PC-9 (cell line): ENCODE results near the gene ETS1. TPM values are rescaled to one million over a fixed set of nuclear protein-coding genes. Genes with fewer than 3 reads are reported as not detected.

Experiments used
- BruUV-seq: library from RNA; stranded (reverse); fragments of 400-500 nt; replicated peaks from 2 replicates; lab custom pipeline; 2021; lab: Mats Ljungman, UMichigan
- CTCF ChIA-PET: fragments of 300-600 bp; sonication (Branson Sonifier 250); formaldehyde crosslinking; loops from one replicate; lab custom pipeline; 2022; ENCODE audit warnings: antibody characterized with exemption; lab: Charles Lee
- POLR2A ChIA-PET: fragments of 300-600 bp; sonication (Branson Sonifier 250); formaldehyde crosslinking; loops from one replicate; lab custom pipeline; 2022; ENCODE audit warnings: antibody characterized with exemption; ENCODE audit not compliant: unreplicated experiment; lab: Charles Lee
- DNase-seq, 2 experiments: peaks; one replicate each; pipeline versions ENCODE4 v3.0.0 to v3.0.0-alpha.2; 2015 to 2022; ENCODE audit warnings: mixed read lengths in 1 of 2
- H2AFZ ChIP-seq: fragments of 200-600 bp; sonication (generic); 2 replicates; pipeline ENCODE4 v1.8.1; 2017; ENCODE audit warnings: antibody characterized with exemption
- H3F3A ChIP-seq: fragments of 200-600 bp; sonication (generic); 2 replicates; pipeline ENCODE4 v1.8.1; 2017; ENCODE audit warnings: antibody characterized with exemption, mild to moderate bottlenecking, low read depth; ENCODE audit not compliant: insufficient read depth
- H3K27ac ChIP-seq: fragments of 200-600 bp; sonication (generic); 2 replicates; pipeline ENCODE4 v1.6.1; 2016; ENCODE audit warnings: mixed run types
- H3K27me3 ChIP-seq: fragments of 200-600 bp; sonication (generic); 2 replicates; pipeline ENCODE4 v1.6.1; 2016; ENCODE audit warnings: low read depth, mixed run types; ENCODE audit not compliant: insufficient read depth
- H3K36me3 ChIP-seq: fragments of 200-600 bp; sonication (generic); 2 replicates; pipeline ENCODE4 v1.6.1; 2016; ENCODE audit warnings: low read depth, mixed run types
- H3K4me1 ChIP-seq: fragments of 200-600 bp; sonication (generic); replicated peaks from 2 replicates; pipeline ENCODE4 v1.6.1; 2016; ENCODE audit warnings: mixed run types; ENCODE audit not compliant: insufficient read depth
- H3K4me2 ChIP-seq: fragments of 200-600 bp; sonication (generic); 2 replicates; pipeline ENCODE4 v1.6.1; 2017; ENCODE audit warnings: mixed run types
- H3K4me3 ChIP-seq: fragments of 200-600 bp; sonication (generic); 2 replicates; pipeline ENCODE4 v1.6.1; 2016; ENCODE audit warnings: mixed run types
- H3K79me2 ChIP-seq: fragments of 200-600 bp; sonication (generic); 2 replicates; pipeline ENCODE4 v1.6.1; 2017; ENCODE audit warnings: low read depth, mixed run types
- H3K9me2 ChIP-seq: fragments of 200-600 bp; sonication (generic); 2 replicates; pipeline ENCODE4 v1.8.1; 2017; ENCODE audit warnings: mild to moderate bottlenecking; ENCODE audit not compliant: insufficient read depth
- H3K9me3 ChIP-seq: fragments of 200-600 bp; sonication (generic); 2 replicates; pipeline ENCODE4 v1.8.1; 2016; ENCODE audit warnings: low read depth; ENCODE audit not compliant: insufficient read depth
- H4K20me1 ChIP-seq: fragments of 200-600 bp; sonication (generic); 2 replicates; pipeline ENCODE4 v1.8.1; 2017; ENCODE audit not compliant: insufficient read depth
- CTCF ChIP-seq: fragments of 200-600 bp; sonication (generic); conservative IDR thresholded peaks from 2 replicates; pipeline ENCODE4 v1.6.1; 2017; ENCODE audit warnings: mixed run types, antibody characterized with exemption, mild to moderate bottlenecking, moderate library complexity
- EZH2 ChIP-seq: fragments of 200-600 bp; sonication (generic); IDR thresholded peaks from 2 replicates; pipeline ENCODE4 v1.8.0; 2017; ENCODE audit warnings: antibody characterized with exemption, low read depth
- intact Hi-C: fragments of 100-400 bp; cut with micrococcal nuclease; formaldehyde crosslinking; loops from one replicate; pipeline ENCODE4 v1.10.0; 2022; ENCODE audit not compliant: unreplicated experiment
- total RNA-seq: library from RNA; stranded (reverse); gene quantifications from 2 replicates; pipeline ENCODE4 v1.2.3, GENCODE V29; 2021

The ETS1 gene
- total RNA-seq, 1 experiment from 2014 or later = 23.3 TPM

DNA sequence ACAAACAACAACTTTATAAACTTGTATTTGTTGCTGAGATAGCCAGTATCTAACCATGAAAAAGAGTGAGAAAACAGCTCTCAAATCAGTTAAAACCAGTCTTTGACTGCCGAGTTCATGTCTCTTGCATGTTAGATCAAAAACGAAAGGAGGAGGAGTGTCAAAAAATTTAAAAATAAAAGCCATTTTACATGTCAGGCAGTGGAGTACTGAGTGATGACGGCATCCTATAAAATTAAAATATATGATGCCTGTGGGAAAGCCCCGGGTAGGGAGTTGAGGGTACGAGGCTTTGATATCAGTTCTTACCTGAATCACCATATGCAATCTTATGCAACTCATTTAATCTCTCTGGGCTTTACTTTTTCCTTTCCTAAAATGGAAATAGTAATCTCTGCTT lies 117.3 kb downstream of the ETS1 start:
- Histone ChIP-seq H3K4me1 (peaks cover 18% of the 10 kb centered on the region), H3K27ac (no peak overlapping the region), H3F3A (peaks cover 5% of the 10 kb centered on the region; the same call in 1 of the 2 replicates), H3K4me2 (no peak overlapping the region), H3K9me3 (no peaks in the 10 kb centered on the region), H2AFZ (no peak overlapping the region), H4K20me1 (no peaks in the 10 kb centered on the region), H3K9me2 (no peaks in the 10 kb centered on the region), H3K4me3 (no peak overlapping the region), H3K27me3 (no peaks in the 10 kb centered on the region), H3K36me3 (0 out of 2 replicates have a peak, but pooled peaks cover 5% of the 10 kb centered on the region), H3K79me2 (no peaks in the 10 kb centered on the region)
- DNase-seq = no peak
- TF ChIP-seq CTCF (no peak), EZH2 (no peak)
- intact Hi-C loops = no loop called here
- POLR2A ChIA-PET = no interaction called here
- CTCF ChIA-PET = no interaction called here
- no TSS peak for BruUV-seq

DNA sequence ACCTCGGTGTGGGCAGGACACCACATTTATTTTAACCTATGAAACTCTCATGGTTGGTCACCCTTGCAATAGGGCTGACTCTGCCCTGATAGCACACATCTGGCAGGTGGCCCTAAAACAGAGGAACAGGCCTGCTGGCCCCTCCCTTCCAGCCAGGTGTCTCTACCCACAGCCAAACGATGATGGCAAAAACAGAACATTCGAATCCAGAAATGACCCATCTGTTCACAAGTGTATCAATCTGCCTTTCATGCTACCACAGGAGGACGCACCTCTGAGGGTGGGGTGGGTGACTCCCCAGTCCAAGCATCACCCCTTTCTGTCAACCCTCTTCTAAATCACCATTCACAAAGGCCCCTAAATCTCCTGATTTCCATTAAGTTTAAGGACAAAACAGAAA lies 118.1 kb downstream of the ETS1 start:
- no TSS peak for BruUV-seq
- Histone ChIP-seq H3K27ac (no peak overlapping the region), H3K4me1 (peaks cover 18% of the 10 kb centered on the region), H3K9me2 (no peaks in the 10 kb centered on the region), H3K36me3 (0 out of 2 replicates have a peak, but pooled peaks cover 5% of the 10 kb centered on the region), H3K4me3 (no peak overlapping the region), H3K9me3 (no peaks in the 10 kb centered on the region), H2AFZ (no peak overlapping the region), H3K27me3 (no peaks in the 10 kb centered on the region), H3K79me2 (no peaks in the 10 kb centered on the region), H3F3A (peaks cover 5% of the 10 kb centered on the region; the same call in 1 of the 2 replicates), H3K4me2 (no peak overlapping the region), H4K20me1 (no peaks in the 10 kb centered on the region)
- ChIA-PET POLR2A (no interaction called here), CTCF (no interaction called here)
- TF ChIP-seq EZH2 (no peak), CTCF (no peak)
- no peak for DNase-seq
- intact Hi-C loops = loop anchor here (5.0 kb wide), 1 partner anchor 297 kb away; no protein-coding TSS in a partner anchor

GRCh38 chr11:128468111-128468510 lies 119.2 kb downstream of the ETS1 start:
- Histone ChIP-seq H2AFZ (no peak overlapping the region), H3K27ac (peak overlapping the region; percentile 62), H3K4me2 (peak overlapping the region; percentile 39), H3K36me3 (peaks cover 12% of the 10 kb centered on the region; the same call in 1 of the 2 replicates), H4K20me1 (no peaks in the 10 kb centered on the region), H3F3A (peaks cover 5% of the 10 kb centered on the region; the same call in 1 of the 2 replicates), H3K9me3 (no peaks in the 10 kb centered on the region), H3K27me3 (no peaks in the 10 kb centered on the region), H3K4me1 (peaks cover 18% of the 10 kb centered on the region), H3K79me2 (no peaks in the 10 kb centered on the region), H3K9me2 (no peaks in the 10 kb centered on the region), H3K4me3 (no peak overlapping the region)
- intact Hi-C loops = loop anchor here (1.0 to 5.0 kb wide), 2 partner anchors 28 to 296 kb away; no protein-coding TSS in a partner anchor
- no TSS peak for BruUV-seq
- POLR2A ChIA-PET = no interaction called here
- TF ChIP-seq EZH2 = no peak
- TF ChIP-seq CTCF = no peak
- no peak for DNase-seq
- CTCF ChIA-PET = interaction anchor here (0.6 kb wide), 1 partner anchor 21 kb away, joined by 7 read pairs; no protein-coding TSS in a partner anchor
